Stimulated activated CD4-positive, alpha-beta T cell treated with anti-CD3 and anti-CD28 coated beads, TNF-alpha, amount 100 ng/mL, for 1 hour (primary cell): ENCODE data around the gene TWF1.
"Not testable (repeated sequence)": the region's sequence is repeated elsewhere in the genome, so short reads cannot be mapped to it uniquely, and the experiment has no call there.

Source experiments
- DNase-seq, 3 donors: peaks; one replicate each; pipeline ENCODE4 v3.0.0-alpha.2; 2020; ENCODE audit warnings: low read depth in 3 of 3, low spot score in 1 of 3

The TWF1 gene

DNA sequence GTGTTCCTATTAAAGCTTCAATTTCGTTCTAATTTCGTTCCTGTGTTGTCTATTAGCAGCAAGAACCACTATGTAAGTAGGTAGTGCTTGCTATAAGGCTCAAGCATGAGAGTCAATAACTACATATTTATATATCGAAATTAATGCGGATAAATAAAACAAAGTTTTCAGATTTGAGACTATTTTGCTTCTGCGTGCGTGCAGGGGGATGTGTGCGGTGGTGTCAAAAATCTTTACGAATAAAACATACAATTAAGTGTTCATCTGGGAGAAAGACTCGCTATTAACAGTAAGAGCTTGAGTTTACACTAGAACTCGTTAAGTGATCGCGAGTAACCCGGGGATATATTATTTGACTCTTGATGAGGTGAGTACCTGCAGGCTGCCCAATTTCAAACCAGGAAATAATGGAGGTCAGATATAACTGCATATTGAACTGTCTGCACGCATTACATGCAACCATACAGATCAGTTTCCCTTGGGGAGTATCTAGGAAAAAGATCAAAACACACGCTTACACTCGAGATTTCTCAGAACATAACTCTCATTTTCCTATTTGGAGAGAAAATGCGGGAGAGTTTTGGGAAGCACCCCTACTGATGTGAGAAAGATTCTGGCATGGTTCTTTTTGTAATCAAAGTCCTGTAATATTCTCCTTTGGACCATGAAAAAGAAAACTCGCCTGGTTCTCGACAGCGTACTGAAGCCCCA lies 813 bp downstream of the TWF1 start:
- DNase-seq = no peak

DNA sequence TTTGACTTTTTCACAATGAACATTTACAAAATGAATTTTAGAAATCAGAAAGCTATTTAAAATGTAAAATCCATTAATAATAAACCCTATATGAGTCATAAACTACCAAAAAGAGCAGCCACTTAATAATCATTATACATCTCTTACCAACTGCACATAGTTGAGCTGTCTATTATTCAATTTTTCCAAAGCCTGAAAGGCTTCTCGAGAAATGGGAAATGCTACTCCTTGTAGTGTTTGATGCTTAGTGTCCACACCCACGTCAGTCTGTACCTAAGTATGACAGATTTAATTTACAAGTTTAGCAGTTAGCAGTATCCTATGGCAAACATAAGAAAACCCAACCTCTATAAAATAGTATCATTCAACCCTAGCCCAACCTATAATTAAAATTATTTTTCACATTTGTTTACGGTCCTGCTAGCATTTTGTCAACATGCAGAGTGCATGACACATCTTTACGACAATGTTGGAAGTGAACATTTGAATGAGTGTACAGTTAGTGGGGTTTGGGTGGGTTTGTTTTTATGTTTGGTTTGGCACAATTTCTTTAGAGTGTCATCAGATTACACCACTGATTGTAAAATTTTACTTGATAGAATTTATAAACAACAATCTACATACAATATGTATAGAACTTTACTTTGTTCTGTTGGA lies 8.4 kb downstream of the TWF1 start:
- no peak for DNase-seq

DNA sequence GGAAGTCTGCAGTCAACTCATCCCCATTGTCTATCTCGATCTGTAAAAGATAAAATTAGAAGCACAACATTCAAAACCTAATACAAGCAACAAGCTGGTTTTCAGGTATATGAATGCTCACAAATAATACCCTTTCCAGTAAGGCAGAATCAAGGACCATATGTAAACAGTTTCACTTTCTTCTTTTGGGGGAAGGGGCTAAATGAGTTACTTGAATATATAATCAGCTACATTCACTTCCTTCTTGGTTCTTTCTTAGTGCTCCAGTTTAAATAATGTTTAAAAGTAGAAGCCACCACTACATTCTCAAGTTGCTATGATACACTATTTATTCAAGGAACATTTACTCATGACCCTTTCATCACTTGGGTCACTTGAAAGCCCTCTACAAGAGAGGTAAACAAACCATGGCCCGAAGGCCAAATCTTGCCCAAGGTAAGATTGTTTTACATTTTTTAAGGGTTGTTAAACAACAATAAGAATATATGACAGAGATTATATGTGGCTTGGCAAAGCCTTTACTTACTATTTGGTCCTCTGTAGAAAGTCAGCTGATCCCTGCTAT lies 10.3 kb downstream of the TWF1 start:
- no peak for DNase-seq

DNA sequence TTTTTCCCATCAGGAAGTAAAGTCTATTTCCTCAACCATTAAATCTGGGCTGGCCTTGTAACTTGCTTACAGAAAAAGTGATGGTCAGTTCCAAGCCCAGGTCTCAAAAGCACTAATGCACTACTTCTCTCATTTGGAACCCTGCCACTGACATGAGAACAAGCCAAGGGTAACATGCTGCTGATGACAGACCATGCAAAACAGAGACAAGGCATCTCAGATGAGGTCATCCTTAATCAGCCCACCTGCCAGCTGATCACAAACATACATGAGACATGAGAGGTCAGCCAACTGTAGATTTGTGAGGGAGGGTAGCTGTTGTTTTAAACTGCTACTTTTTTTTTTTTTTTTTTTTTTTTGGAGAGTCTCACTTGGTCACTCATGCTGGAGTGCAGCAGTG lies 16.2 kb downstream of the TWF1 start:
- DNase-seq = no peak

DNA sequence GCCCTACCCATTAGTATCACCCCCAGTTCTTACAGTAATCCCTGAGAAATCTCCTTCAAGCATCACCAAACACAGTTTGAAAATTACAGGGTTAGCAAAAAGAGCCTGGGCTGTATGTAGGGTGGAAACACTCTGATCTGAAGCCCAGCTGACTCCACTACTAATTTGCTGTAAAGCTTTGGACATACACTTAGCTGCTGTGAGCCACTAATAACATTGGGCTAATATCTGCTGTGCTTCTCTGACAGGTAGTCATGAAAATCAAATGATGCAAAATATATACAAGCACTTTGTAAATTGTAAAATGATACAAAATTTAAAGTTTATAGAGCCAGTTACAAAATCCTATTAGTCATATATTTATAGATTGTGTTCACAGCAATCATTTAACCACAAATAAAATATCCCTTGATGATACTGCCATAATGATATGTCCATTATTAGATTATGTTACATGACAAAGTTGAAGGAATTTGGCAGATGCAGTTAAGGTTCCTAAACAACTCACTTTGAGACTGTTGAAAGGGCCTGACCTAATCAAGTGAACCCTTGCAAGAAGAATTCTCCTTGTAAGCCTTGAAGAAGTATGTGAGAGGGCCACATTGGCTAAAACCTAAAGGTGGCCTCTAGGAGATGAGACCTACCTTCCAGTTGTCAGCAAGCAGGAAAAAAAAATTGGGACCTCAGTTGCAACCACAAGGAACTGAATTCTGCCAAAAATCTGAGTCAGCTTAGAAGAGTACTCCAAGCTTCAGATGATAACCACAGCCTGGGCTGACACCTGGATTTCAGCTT lies 19.0 kb downstream of the TWF1 start:
- no peak for DNase-seq

DNA sequence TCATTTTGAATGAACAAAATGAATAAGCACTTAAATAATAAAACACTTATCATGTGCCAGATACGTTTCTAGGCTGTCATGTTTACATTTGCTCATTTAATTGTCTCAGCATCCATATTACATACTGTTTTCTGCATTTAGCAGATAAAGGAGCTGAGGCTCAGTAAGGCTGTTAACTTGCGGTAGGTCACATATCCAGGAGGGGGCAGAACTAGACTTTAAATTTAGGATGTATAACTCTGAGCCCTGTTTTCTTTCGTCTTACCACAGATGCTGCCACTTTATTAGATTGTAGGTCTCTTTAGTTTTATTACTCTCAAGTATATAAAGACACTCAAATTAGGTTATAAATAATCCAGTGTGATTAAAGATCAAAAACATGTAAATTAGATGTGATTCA lies 29.6 kb downstream of the TWF1 start:
- DNase-seq = no peak

DNA sequence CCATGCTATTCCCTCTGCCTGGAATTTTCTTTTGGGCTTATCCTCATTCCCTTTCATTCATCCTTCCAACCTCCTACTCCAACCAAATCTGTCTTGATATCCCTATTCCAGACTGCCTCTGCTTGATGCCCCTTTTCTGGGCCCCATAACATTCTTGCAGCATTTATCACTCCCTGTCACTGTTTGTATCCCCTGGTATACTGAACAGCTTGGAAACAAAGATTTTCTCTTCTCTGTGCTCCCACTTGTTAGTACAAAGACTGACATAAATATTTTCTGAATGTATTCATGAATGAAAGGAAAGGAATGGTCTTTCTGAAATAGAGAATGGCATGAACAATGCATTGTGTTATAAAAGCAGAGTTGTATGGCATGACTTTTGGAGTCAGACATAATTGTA lies 39.8 kb downstream of the TWF1 start:
- no peak for DNase-seq

DNA sequence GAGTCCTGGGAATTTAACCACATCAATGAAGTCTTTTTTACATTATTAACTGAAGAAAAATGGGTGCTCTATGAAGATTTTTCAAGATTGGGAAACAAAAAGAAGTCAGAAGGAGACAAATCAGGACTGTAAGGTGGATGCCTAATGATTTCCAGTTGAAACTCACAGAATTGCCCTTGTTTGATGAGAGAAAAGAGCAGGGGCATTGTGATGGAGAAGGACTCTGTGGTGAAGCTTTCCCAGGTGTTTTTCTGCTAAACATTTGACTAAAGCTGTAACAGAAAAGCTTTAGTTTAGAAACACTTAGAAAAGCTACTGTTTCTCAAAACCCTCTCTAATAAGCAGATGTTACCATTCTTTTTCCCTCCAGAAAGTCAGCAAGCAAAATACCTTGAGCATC lies 41.6 kb downstream of the TWF1 start:
- no peak for DNase-seq

DNA sequence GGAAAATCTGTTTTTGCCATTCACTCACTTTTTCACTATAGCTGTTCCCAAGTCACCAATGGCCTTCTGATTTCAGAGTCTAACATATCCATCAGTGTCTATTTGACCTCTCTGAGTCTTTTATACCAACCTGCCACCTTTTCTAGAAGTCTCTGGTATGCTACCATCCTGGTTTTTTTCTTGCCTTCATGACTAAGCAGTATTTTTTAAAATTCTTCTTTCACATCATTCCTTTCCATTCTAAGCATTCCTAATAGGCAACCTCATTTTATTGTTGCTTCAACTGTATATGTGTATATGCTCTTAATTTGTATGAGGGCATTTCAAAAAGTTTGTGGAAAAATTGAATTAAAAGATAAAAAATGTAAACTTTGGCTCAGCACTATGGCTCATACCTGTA lies 42.3 kb downstream of the TWF1 start:
- no peak for DNase-seq

DNA sequence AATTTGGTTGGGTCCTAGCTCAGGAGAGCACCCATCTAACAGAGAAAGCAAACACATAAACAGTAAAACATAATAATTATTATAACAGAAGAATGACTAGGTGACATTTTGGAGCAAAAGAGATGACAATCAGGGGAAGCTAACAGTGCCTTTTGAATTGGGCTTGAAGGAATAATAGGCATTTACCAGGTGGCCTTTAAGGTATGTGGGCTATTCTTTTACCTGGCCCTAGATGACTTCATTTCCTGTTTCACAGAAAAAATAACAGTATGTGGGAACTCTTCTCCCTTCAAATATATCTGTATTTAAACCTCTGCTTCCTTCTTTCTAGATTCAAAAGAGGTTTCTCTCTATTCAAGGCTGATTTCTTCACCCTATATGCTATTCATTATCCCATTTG lies 43.5 kb downstream of the TWF1 start:
- no peak for DNase-seq

DNA sequence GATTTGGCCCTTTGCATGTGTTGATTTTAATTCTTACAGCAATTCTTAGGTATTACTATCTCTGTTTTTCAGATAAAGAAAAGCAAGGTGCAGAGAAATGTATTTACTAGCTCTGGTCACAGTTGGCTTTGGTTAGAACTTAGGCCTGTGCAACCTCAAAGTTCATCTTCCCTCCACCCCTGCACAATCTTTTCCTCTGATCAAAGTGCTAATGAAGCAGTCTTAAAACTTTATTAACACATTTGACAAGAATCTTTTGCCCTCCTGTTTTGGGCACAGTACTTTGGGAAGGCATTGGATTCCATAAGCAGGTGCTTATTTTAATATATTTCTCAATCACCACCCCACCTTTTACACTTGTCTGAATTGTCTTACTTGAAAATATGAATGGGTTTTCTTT lies 44.6 kb downstream of the TWF1 start:
- DNase-seq = no peak

DNA sequence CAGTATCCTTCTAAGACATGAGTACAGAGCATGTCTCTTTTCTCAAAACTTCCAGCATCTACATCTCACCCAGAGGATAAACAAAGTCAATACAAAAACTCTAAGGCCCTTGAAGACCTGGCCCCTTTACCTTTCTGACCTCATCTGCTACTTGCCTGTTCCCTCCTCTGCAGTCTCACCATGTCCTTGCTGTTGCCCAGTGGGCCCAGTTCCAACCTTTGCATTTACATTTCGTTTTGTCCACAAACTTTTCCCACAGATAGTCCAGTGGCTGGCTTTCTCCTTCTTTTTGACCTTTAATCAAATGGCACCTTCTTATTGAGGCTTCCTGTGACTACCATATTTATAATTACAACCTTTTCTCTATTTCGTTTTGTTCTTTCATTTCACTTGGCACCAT lies 45.7 kb downstream of the TWF1 start:
- no peak for DNase-seq

DNA sequence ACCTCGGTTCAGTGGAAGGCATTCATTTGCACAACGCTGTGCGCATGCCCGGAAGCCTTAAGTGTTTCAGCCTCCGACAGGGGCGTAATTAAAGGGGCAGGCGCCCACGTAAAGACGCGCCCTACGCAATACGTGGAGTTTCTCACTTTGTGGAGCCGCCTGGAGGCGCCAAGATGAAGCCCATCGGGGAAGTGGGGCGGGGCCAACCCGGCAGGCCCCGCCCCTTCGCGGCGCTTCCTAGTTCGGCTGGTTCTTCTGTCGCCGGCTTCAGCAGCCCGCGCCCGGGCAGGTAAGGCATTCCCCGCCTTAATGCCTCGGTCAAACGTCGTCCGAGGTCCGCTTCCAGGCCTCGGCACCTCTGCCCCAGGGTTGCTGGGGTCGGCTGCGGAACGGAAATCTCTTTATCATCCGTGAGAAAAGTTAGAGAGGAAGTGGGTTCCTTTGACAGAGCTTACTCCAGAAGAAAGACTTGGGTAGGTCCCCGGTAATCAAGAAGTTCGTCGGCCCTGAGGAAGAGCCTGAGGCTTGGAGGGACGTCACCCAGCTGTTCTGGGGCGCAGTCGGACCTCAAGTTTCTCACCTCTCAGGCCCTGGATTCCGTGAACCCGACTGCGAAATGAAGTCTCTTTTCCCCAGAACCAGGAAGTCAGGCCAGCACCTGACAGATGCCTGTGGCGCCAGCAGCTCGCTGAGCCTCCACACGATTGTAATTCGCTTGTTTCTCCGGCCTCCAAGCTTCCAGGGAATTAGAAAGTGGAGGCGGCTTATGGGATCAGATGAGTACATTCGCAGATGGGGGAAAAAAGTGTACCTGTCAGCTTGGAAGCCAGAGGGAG lies 47.2 kb downstream of the TWF1 start, which contains the start of the genes IRAK4 and PUS7L:
IRAK4 (plus strand) TSS at position 224 of the 836 bp plus-strand sequence. CDS start 9,161 bp downstream, outside the sequence.
PUS7L (minus strand) TSS at position 63 of the 836 bp plus-strand sequence. CDS start 3,545 bp downstream, outside the sequence.
- DNase-seq = peak; percentile 83 to 90 (median 90)

DNA sequence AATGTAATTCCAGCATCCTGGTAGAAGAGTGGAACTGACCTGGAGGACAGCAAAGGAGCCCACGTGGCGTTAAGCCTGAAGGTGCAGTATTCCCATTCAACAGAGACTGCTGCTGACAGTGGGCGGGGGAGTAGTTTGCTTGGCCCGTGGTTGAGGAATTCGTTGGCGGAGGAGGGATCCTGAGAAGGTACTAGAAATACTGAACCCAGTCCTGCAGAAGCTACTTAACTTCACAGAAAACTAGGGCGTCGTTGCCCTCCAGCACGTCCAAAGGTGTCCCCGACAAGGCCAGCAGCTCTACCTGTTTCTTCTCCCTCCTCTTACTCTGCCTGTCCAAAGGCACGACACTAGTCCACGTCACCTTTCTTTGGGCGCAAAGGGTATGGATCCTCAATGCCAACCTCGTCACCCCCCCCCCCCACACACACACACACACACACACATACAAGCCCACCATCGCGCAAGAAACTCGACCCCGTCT lies 47.8 kb downstream of the TWF1 start:
- peak in 1 of 3 donors; percentile 7 for DNase-seq

DNA sequence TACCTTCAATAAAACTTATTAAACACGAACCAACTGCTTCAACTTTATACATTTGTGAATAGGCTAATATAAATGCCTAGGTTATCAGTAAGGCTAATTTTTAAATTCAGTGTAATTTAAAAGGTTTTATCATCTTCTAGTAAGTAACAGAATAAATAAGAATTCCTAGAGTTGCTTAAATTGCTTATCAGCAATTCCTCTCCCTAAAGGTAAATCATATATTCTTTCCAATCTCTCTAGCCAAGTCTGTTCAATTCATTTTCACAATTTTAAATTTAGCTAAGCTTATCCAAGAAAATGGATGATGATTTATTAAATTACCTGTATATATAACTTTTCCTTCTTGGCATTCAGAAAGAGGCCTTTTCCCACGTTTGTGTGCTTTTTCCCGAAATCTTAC lies 52.1 kb downstream of the TWF1 start:
- DNase-seq = no peak

DNA sequence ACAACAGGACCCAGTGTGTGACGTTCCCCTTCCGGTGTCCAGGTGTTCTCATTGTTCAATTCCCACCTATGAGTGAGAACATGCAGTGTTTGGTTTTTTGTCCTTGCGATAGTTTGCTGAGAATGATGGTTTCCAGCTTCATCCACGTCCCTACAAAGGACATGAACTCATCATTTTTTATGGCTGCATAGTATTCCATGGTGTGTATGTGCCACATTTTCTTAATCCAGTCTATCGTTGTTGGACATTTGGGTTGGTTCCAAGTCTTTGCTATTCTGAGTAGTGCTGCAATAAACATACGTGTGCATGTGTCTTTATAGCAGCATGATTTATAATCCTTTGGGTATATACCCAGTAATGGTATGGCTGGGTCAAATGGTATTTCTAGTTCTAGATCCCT lies 54.8 kb downstream of the TWF1 start:
- DNase-seq = not testable (repeated sequence)

DNA sequence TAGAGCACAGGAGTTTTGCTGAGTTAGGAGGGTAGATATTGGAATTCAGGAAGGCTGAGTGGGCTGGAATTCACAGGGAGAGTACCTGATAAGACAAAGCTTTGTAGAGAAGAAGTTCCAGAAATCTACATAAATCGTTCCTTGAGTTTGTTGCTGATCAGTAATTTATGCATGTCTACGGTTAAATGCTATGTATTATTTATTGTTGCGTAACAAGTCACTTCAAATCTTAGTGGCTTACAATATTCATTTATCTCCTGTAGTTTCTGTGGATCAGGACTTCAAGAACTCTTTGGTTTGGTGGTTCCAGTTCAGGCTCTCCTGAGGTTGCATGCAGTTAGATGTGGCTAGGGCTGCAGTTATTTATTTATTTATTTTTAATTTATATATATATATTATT lies 55.3 kb downstream of the TWF1 start:
- DNase-seq = no peak

DNA sequence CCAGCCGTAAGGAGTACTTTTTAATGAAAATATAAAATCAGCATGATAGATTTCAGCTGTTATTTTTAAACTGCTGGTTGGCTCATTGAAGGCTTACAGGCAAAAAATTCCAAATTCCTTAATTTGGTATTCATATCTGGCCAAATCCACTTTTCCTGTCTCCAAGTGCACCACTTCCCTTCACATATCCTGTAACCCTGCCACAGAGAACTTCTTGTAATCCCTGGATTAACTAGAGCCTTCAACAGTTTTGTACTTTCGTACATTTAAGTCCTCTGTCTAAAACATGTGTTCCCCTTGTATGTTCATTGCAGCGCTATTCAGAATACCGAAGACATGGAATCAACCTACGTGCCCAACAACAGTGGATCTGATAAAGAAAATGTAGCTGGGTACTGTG lies 57.1 kb downstream of the TWF1 start:
- DNase-seq = no peak

DNA sequence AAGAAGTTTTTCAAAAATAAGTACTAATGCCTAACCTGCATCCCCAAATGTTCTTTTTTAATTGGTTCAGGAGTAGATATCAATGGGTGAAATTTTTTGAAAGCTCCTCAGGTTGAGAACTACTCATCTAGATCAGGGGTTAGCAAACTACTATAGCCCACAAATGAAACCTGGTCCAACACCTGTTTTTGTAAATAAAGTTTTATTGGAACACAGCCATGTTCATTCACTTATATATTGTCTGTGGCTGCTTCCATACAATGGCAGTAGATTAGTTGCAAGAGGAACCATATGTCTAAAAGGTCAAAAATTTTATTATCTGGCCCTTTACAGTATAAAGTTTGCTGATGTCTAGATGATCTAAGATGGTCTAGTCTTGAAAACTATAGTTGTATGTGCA lies 61.3 kb downstream of the TWF1 start:
- no peak for DNase-seq
